CD4-positive, alpha-beta memory T cell (primary cell): ENCODE results near the gene LSM14B. TPM values are rescaled to one million over a fixed set of nuclear protein-coding genes. Genes with fewer than 3 reads are reported as not detected.
"Not testable (repeated sequence)": the region's sequence is repeated elsewhere in the genome, so short reads cannot be mapped to it uniquely, and the experiment has no call there.

Experiments used
- CTCF ChIA-PET: fragments of 350-600 bp; sonication (Branson Sonifier 250); formaldehyde crosslinking; loops from one replicate; lab custom pipeline; 2021; ENCODE audit warnings: inconsistent platforms; ENCODE audit not compliant: partially characterized antibody; lab: Charles Lee
- POLR2A ChIA-PET: fragments of 350-600 bp; sonication (Branson Sonifier 250); formaldehyde crosslinking; loops from one replicate; lab custom pipeline; 2021; ENCODE audit not compliant: partially characterized antibody; lab: Charles Lee
- DNase-seq, 5 donors: peaks; one replicate each; pipeline versions ENCODE4 v3.0.0 to v3.0.0-alpha.2; 2020 to 2022; ENCODE audit warnings: mixed read lengths in 1 of 5
- H3K27ac ChIP-seq: one replicate; pipeline ENCODE4 v1.7.0; 2013; ENCODE audit warnings: low read depth, low read length
- H3K27me3 ChIP-seq: 2 replicates; pipeline ENCODE4 v1.7.0; 2013; ENCODE audit warnings: mild to moderate bottlenecking, low read length, moderate library complexity; ENCODE audit not compliant: insufficient read depth
- H3K36me3 ChIP-seq: 2 replicates; pipeline ENCODE4 v1.7.0; 2013; ENCODE audit warnings: mild to moderate bottlenecking, low read length, moderate library complexity; ENCODE audit not compliant: insufficient read depth
- H3K4me1 ChIP-seq: 2 replicates; pipeline ENCODE4 v1.7.0; 2013; ENCODE audit warnings: mild to moderate bottlenecking, low read length, moderate library complexity; ENCODE audit not compliant: insufficient read depth
- H3K4me3 ChIP-seq, 2 donors: one replicate each; pipeline ENCODE4 v1.7.0; 2013; ENCODE audit warnings: low read length in 2 of 2, mild to moderate bottlenecking in 1 of 2
- H3K9me3 ChIP-seq, 2 donors: one replicate each; pipeline ENCODE4 v1.7.0; 2013; ENCODE audit warnings: low read length in 2 of 2, control low read depth in 1 of 2; ENCODE audit not compliant: control insufficient read depth in 1 of 2
- H3K27ac Mint-ChIP-seq, 7 donors: one replicate each; pipeline ENCODE4 v1.8.0; 2020 to 2021; ENCODE audit warnings: mixed read lengths in 7 of 7, mild to moderate bottlenecking in 6 of 7, inconsistent platforms in 3 of 7, moderate library complexity in 3 of 7
- H3K27me3 Mint-ChIP-seq, 2 donors: one replicate each; pipeline ENCODE4 v1.8.0; 2020 to 2021; ENCODE audit warnings: mixed read lengths in 2 of 2
- H3K36me3 Mint-ChIP-seq, 2 donors: one replicate each; pipeline ENCODE4 v1.8.0; 2020 to 2021; ENCODE audit warnings: mixed read lengths in 2 of 2, inconsistent platforms in 1 of 2, mild to moderate bottlenecking in 1 of 2
- H3K4me1 Mint-ChIP-seq, 4 donors: one replicate each; pipeline ENCODE4 v1.8.0; 2020 to 2021; ENCODE audit warnings: mixed read lengths in 4 of 4, mild to moderate bottlenecking in 1 of 4
- H3K4me3 Mint-ChIP-seq, 8 donors: one replicate each; pipeline ENCODE4 v1.8.0; 2020 to 2021; ENCODE audit warnings: mixed read lengths in 8 of 8, mild to moderate bottlenecking in 7 of 8, moderate library complexity in 6 of 8, inconsistent platforms in 3 of 8
- H3K9me3 Mint-ChIP-seq, 8 donors: one replicate each; pipeline ENCODE4 v1.8.0; 2020 to 2021; ENCODE audit warnings: mixed read lengths in 8 of 8, mild to moderate bottlenecking in 5 of 8, inconsistent platforms in 3 of 8, moderate library complexity in 1 of 8
- intact Hi-C: fragments of 100-400 bp; cut with micrococcal nuclease; formaldehyde crosslinking; loops from one replicate; pipeline ENCODE4 v1.15.1; 2023
- polyA plus RNA-seq, 2 donors: library from polyadenylated mRNA; unstranded; fragments of 300-500 nt; fragmentation: Illumina TruSeq; gene quantifications; one replicate each; pipeline ENCODE4 v1.2.3, GENCODE V29; 2021
- total RNA-seq, 2 experiments: library from RNA; stranded (reverse); gene quantifications; one replicate each; pipeline ENCODE4 v1.2.3, GENCODE V29; 2021

Gene LSM14B
- total and polyA plus RNA-seq, 4 experiments from 2014 or later: 0.78 to 50.3 (median 24.8) TPM

- peaks cover 37 to 64% (median 47%) of the 10 kb centered on the region in 4 donors for H3K4me1 Mint-ChIP-seq
- DNase-seq: no peak
- Histone ChIP-seq H3K4me3 (no peak overlapping the region), H3K27ac (no peak overlapping the region), H3K9me3 (no peaks in the 10 kb centered on the region), H3K36me3 (peaks cover 1% of the 10 kb centered on the region), H3K27me3 (no peaks in the 10 kb centered on the region), H3K4me1 (peaks cover 34% of the 10 kb centered on the region)
- H3K27ac Mint-ChIP-seq: peak overlapping the region in 4 of 7 donors; percentile 15 to 87 (median 42)
- peaks cover 0 to 2% (median 0%) of the 10 kb centered on the region in 8 donors for H3K9me3 Mint-ChIP-seq
- peaks cover 2 to 23% of the 10 kb centered on the region in 2 donors for H3K36me3 Mint-ChIP-seq
- intact Hi-C loops: no loop called here
- peak overlapping the region in 7 of 8 donors; percentile 35 to 90 (median 82) for H3K4me3 Mint-ChIP-seq
- POLR2A ChIA-PET: interaction anchor here (1.3 to 5.7 kb wide), 3 partner anchors 23 to 79 kb away, joined by 3 to 115 read pairs (median 64); partner anchors contain the start of genes LSM14B, MTG2 and TAF4
- CTCF ChIA-PET: interaction anchor here (1.0 to 1.6 kb wide), 3 partner anchors 10 to 135 kb away, joined by 3 to 5 read pairs (median 3); no protein-coding TSS in a partner anchor
- no peaks in the 10 kb centered on the region for H3K27me3 Mint-ChIP-seq
Measured at GRCh38 chr20:62145688-62146018, 23.4 kb downstream of the LSM14B start.

GRCh38 chr20:62146019-62146755 lies 23.9 kb downstream of the LSM14B start:
- no peaks in the 10 kb centered on the region for H3K36me3 ChIP-seq
- no peak overlapping the region for H3K27ac ChIP-seq
- no peak for DNase-seq
- no peak overlapping the region for H3K4me3 ChIP-seq
- ChIA-PET CTCF (interaction anchor here (1.0 to 1.6 kb wide), 2 partner anchors 135 to 136 kb away, joined by 3 to 5 read pairs; no protein-coding TSS in a partner anchor), POLR2A (interaction anchor here (5.4 to 5.7 kb wide), 2 partner anchors 24 to 79 kb away, joined by 64 to 115 read pairs; partner anchors contain the start of genes LSM14B and TAF4)
- Mint-ChIP-seq H3K4me1 (peaks cover 34 to 58% (median 42%) of the 10 kb centered on the region in 4 donors), H3K27me3 (no peaks in the 10 kb centered on the region), H3K9me3 (peaks cover 0 to 2% (median 0%) of the 10 kb centered on the region in 8 donors), H3K27ac (peak overlapping the region in 2 of 7 donors; percentile 15 to 87), H3K36me3 (peaks cover 0 to 18% of the 10 kb centered on the region in 2 donors), H3K4me3 (peak overlapping the region in 4 of 8 donors; percentile 12 to 87 (median 32))
- no peaks in the 10 kb centered on the region for H3K9me3 ChIP-seq
- H3K27me3 ChIP-seq: no peaks in the 10 kb centered on the region
- H3K4me1 ChIP-seq: peaks cover 28% of the 10 kb centered on the region
- intact Hi-C loops: no loop called here

GRCh38 chr20:62147125-62147524 lies 24.9 kb downstream of the LSM14B start:
- no peak overlapping the region for H3K4me3 Mint-ChIP-seq
- Histone ChIP-seq H3K4me3 (no peak overlapping the region), H3K9me3 (no peaks in the 10 kb centered on the region), H3K27ac (no peak overlapping the region), H3K27me3 (no peaks in the 10 kb centered on the region), H3K36me3 (no peaks in the 10 kb centered on the region), H3K4me1 (peaks cover 19% of the 10 kb centered on the region)
- H3K9me3 Mint-ChIP-seq: no peaks in the 10 kb centered on the region
- DNase-seq: no peak
- H3K4me1 Mint-ChIP-seq: peaks cover 25 to 49% (median 34%) of the 10 kb centered on the region in 4 donors
- intact Hi-C loops: no loop called here
- CTCF ChIA-PET: no interaction called here
- POLR2A ChIA-PET: interaction anchor here (0.9 kb wide), 1 partner anchor 82 kb away, joined by 3 read pairs; the partner anchor contains the start of gene TAF4
- no peaks in the 10 kb centered on the region for H3K27me3 Mint-ChIP-seq
- peaks cover 2 to 8% of the 10 kb centered on the region in 2 donors for H3K36me3 Mint-ChIP-seq
- peak overlapping the region in 1 of 7 donors; percentile 16 for H3K27ac Mint-ChIP-seq

GRCh38 chr20:62147528-62147927 lies 25.3 kb downstream of the LSM14B start:
- ChIA-PET CTCF (no interaction called here), POLR2A (interaction anchor here (0.9 kb wide), 1 partner anchor 82 kb away, joined by 3 read pairs; the partner anchor contains the start of gene TAF4)
- DNase-seq: no peak
- H3K27me3 ChIP-seq: no peaks in the 10 kb centered on the region
- no peak overlapping the region for H3K4me3 ChIP-seq
- Mint-ChIP-seq H3K36me3 (peaks cover 6% of the 10 kb centered on the region in 2 donors), H3K9me3 (no peaks in the 10 kb centered on the region), H3K27ac (peak overlapping the region in 4 of 7 donors; percentile 16 to 68 (median 50)), H3K27me3 (no peaks in the 10 kb centered on the region), H3K4me1 (peaks cover 25 to 46% (median 35%) of the 10 kb centered on the region in 4 donors), H3K4me3 (peak overlapping the region in 1 of 8 donors; percentile 32)
- intact Hi-C loops: no loop called here
- no peaks in the 10 kb centered on the region for H3K9me3 ChIP-seq
- peaks cover 17% of the 10 kb centered on the region for H3K4me1 ChIP-seq
- no peaks in the 10 kb centered on the region for H3K36me3 ChIP-seq
- no peak overlapping the region for H3K27ac ChIP-seq

GRCh38 chr20:62148383-62148782 lies 26.1 kb downstream of the LSM14B start:
- CTCF ChIA-PET, H3K27ac Mint-ChIP-seq, DNase-seq, intact Hi-C loops, H3K4me3 ChIP-seq, H3K27me3 ChIP-seq, H3K27ac ChIP-seq, H3K9me3 Mint-ChIP-seq, H3K27me3 Mint-ChIP-seq, H3K9me3 ChIP-seq, POLR2A ChIA-PET, H3K36me3 ChIP-seq, H3K4me3 Mint-ChIP-seq: not testable (repeated sequence)
- peaks cover 28 to 46% (median 38%) of the 10 kb centered on the region in 4 donors for H3K4me1 Mint-ChIP-seq
- peaks cover 17% of the 10 kb centered on the region for H3K4me1 ChIP-seq
- H3K36me3 Mint-ChIP-seq: peaks cover 10 to 14% of the 10 kb centered on the region in 2 donors

GRCh38 chr20:62148908-62149314 lies 26.6 kb downstream of the LSM14B start:
- H3K36me3 ChIP-seq: no peaks in the 10 kb centered on the region
- no peak for DNase-seq
- peaks cover 17% of the 10 kb centered on the region for H3K4me1 ChIP-seq
- Mint-ChIP-seq H3K27me3 (no peaks in the 10 kb centered on the region), H3K4me1 (peaks cover 28 to 47% (median 40%) of the 10 kb centered on the region in 4 donors), H3K4me3 (no peak overlapping the region), H3K27ac (no peak overlapping the region), H3K36me3 (peaks cover 15 to 19% of the 10 kb centered on the region in 2 donors), H3K9me3 (peaks cover 0 to 7% (median 0%) of the 10 kb centered on the region in 8 donors)
- intact Hi-C loops: no loop called here
- ChIA-PET CTCF (no interaction called here), POLR2A (no interaction called here)
- H3K4me3 ChIP-seq: no peak overlapping the region
- H3K9me3 ChIP-seq: no peaks in the 10 kb centered on the region
- no peak overlapping the region for H3K27ac ChIP-seq
- H3K27me3 ChIP-seq: no peaks in the 10 kb centered on the region
